SK-N-SH treated with all-trans-retinoic acid at 6 μM for 48 hours (cell line): Measurements from ENCODE around the gene RNF148.

ENCODE experiments used
- ARNTL ChIP-seq: fragments of 450-650 bp; formaldehyde crosslinking; IDR thresholded peaks from 2 replicates; pipeline ENCODE4 v1.5.0; 2020; ENCODE audit warnings: low read depth, mild to moderate bottlenecking, moderate library complexity, borderline replicate concordance
- BACH2 ChIP-seq: fragments of 250-450 bp; sonication (Bioruptor Pico); IDR thresholded peaks from 2 replicates; pipeline ENCODE4 v1.9.0; 2021; ENCODE audit warnings: mild to moderate bottlenecking, borderline replicate concordance
- CSDC2 ChIP-seq: fragments of 250-450 bp; sonication (Bioruptor Pico); IDR thresholded peaks from 2 replicates; pipeline ENCODE4 v1.5.0; 2020; ENCODE audit warnings: mild to moderate bottlenecking, moderate library complexity
- ESRRG ChIP-seq: fragments of 250-450 bp; sonication (Bioruptor Pico); IDR thresholded peaks from 2 replicates; pipeline ENCODE4 v1.6.1; 2021; ENCODE audit warnings: mild to moderate bottlenecking
- GLIS3 ChIP-seq: fragments of 250-450 bp; sonication (Bioruptor Pico); IDR thresholded peaks from 2 replicates; pipeline ENCODE4 v1.5.0; 2020; ENCODE audit warnings: mild to moderate bottlenecking, moderate library complexity
- POU6F1 ChIP-seq: fragments of 250-450 bp; sonication (Bioruptor Pico); IDR thresholded peaks from 2 replicates; pipeline ENCODE4 v1.8.0; 2021; ENCODE audit warnings: low read depth, mild to moderate bottlenecking, moderate library complexity, borderline replicate concordance
- ZC3H10 ChIP-seq: fragments of 250-450 bp; sonication (Bioruptor Pico); IDR thresholded peaks from 2 replicates; pipeline ENCODE4 v1.5.1; 2021; ENCODE audit warnings: mild to moderate bottlenecking, moderate library complexity
- ZFP3 ChIP-seq: fragments of 250-450 bp; sonication (Bioruptor Pico); IDR thresholded peaks from 2 replicates; pipeline ENCODE4 v1.5.0; 2020; ENCODE audit warnings: mild to moderate bottlenecking, moderate library complexity
- ZNF565 ChIP-seq: fragments of 450-650 bp; formaldehyde crosslinking; conservative IDR thresholded peaks from 2 replicates; pipeline ENCODE4 v1.5.0; 2020; ENCODE audit warnings: low read depth, mild to moderate bottlenecking, moderate library complexity

DNA sequence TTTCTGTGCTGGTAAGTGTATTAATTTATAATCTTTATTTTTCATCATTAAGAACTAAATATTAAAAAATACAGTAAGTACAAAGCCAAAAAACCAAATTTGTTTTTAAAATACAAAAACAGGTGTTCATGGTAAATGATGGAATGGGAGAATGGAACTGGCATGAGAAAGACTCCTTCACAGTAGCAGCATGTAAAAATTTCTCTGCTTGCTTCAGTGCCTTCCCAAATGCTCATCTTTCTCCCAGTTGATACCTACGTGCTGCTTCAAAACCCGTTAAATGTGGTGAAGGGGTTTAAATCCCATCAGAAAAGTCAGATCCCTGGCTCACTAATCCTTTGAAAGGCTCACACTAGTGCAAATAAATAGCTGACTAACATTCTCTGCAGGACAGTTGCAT is 8.0 kb downstream of the RNF148 start:
- no peak for TF ChIP-seq ZFP3 (CRISPR knock-in tag)
- no peak for TF ChIP-seq POU6F1
- TF ChIP-seq CSDC2: no peak
- no peak for TF ChIP-seq BACH2 (CRISPR knock-in tag)
- no peak for TF ChIP-seq GLIS3 (CRISPR knock-in tag)
- no peak for TF ChIP-seq ARNTL (CRISPR knock-in tag)
- TF ChIP-seq ZNF565 (CRISPR knock-in tag): no peak
- no peak for TF ChIP-seq ZC3H10 (CRISPR knock-in tag)
- TF ChIP-seq ESRRG: no peak
